H1 (cell line): Measurements from ENCODE around the gene CD84. TPM values are rescaled to one million over a fixed set of nuclear protein-coding genes. Genes with fewer than 3 reads are reported as not detected.

ENCODE experiments used
- ASH2L ChIP-seq: fragments of 200-600, 300-600 bp; sonication (generic); IDR thresholded peaks from one replicate; pipeline ENCODE4 v1.7.1; 2017; ENCODE audit warnings: low read length
- JUN ChIP-seq: IDR thresholded peaks from 2 replicates; pipeline ENCODE4 v1.6.1; 2011; ENCODE audit warnings: low read depth, mild to moderate bottlenecking, improper control_type of control experiment, low read length
- POLR2A ChIP-seq, 2 experiments: IDR thresholded peaks; 1 replicate in 1 of 2; 2 replicates in 1 of 2; pipeline ENCODE4 v1.6.1; 2011; ENCODE audit warnings: low read depth in 2 of 2, low read length in 2 of 2, mild to moderate bottlenecking in 2 of 2; ENCODE audit errors: control extremely low read depth in 1 of 2
- SRF ChIP-seq: IDR thresholded peaks from 2 replicates; pipeline ENCODE4 v1.6.1; 2011; ENCODE audit warnings: mild to moderate bottlenecking, low read depth, low read length, moderate library complexity
- TEAD4 ChIP-seq: IDR thresholded peaks from 2 replicates; pipeline ENCODE4 v1.6.1; 2012; ENCODE audit warnings: low read depth, low read length, inconsistent platforms, mixed read lengths
- polyA plus RNA-seq, 7 experiments: library from polyadenylated mRNA; depleted of rRNA in 3 of 7; stranded (reverse) in 5 of 7; unstranded in 2 of 7; fragments of >200 nt in 5 of 7; fragments of 200-250 nt in 2 of 7; gene quantifications; 1 replicate in 5 of 7; 2 replicates in 1 of 7; 4 replicates in 1 of 7; pipeline versions ENCODE4 v1.2.1 to v1.2.3, GENCODE V29; 2011 to 2013; ENCODE audit warnings: missing spikeins in 2 of 7, mixed read lengths in 2 of 7
- total RNA-seq: library from RNA; stranded (reverse); fragmentation: NEBNext Ultra II Directional; extraction: Animal tissue kit (Norgen Biotek cat#: 25700); gene quantifications from 2 replicates; pipeline ENCODE4 v1.2.1, GENCODE V29; 2021
- TF ChIP-seq, protein P1 (sequence below): fragments of 300-600 bp; sonication (generic); IDR thresholded peaks from 2 replicates; pipeline ENCODE4 v1.7.1; 2012; ENCODE audit warnings: low read length, moderate library complexity, mild to moderate bottlenecking, inconsistent platforms; ENCODE audit not compliant: insufficient replicate concordance

CD84 gene
- total and polyA plus RNA-seq, 2 of the 8 experiments (the other 6 are each of a cell fraction or from before 2014, with no cell fraction given) = not detected

DNA sequence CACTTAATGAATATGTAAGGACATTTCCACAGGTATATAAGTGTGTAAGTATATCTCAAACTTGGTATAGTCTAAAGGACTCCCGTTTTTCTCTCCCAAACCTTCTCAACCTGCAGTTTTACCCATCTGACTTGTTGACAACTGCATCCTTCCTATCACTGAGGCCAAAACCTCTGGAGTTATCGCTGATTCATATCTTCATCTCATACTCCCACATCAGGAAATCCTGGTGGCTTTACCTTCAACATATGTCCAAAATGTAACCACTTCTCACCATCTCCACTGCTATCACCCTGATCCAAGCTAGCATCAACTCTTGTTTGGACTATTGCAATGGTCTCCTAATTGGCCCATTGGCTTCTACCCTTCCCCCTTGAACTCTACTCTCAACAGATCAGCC lies 86.7 kb downstream of the CD84 start (continued):
- TF ChIP-seq, protein P1, sequence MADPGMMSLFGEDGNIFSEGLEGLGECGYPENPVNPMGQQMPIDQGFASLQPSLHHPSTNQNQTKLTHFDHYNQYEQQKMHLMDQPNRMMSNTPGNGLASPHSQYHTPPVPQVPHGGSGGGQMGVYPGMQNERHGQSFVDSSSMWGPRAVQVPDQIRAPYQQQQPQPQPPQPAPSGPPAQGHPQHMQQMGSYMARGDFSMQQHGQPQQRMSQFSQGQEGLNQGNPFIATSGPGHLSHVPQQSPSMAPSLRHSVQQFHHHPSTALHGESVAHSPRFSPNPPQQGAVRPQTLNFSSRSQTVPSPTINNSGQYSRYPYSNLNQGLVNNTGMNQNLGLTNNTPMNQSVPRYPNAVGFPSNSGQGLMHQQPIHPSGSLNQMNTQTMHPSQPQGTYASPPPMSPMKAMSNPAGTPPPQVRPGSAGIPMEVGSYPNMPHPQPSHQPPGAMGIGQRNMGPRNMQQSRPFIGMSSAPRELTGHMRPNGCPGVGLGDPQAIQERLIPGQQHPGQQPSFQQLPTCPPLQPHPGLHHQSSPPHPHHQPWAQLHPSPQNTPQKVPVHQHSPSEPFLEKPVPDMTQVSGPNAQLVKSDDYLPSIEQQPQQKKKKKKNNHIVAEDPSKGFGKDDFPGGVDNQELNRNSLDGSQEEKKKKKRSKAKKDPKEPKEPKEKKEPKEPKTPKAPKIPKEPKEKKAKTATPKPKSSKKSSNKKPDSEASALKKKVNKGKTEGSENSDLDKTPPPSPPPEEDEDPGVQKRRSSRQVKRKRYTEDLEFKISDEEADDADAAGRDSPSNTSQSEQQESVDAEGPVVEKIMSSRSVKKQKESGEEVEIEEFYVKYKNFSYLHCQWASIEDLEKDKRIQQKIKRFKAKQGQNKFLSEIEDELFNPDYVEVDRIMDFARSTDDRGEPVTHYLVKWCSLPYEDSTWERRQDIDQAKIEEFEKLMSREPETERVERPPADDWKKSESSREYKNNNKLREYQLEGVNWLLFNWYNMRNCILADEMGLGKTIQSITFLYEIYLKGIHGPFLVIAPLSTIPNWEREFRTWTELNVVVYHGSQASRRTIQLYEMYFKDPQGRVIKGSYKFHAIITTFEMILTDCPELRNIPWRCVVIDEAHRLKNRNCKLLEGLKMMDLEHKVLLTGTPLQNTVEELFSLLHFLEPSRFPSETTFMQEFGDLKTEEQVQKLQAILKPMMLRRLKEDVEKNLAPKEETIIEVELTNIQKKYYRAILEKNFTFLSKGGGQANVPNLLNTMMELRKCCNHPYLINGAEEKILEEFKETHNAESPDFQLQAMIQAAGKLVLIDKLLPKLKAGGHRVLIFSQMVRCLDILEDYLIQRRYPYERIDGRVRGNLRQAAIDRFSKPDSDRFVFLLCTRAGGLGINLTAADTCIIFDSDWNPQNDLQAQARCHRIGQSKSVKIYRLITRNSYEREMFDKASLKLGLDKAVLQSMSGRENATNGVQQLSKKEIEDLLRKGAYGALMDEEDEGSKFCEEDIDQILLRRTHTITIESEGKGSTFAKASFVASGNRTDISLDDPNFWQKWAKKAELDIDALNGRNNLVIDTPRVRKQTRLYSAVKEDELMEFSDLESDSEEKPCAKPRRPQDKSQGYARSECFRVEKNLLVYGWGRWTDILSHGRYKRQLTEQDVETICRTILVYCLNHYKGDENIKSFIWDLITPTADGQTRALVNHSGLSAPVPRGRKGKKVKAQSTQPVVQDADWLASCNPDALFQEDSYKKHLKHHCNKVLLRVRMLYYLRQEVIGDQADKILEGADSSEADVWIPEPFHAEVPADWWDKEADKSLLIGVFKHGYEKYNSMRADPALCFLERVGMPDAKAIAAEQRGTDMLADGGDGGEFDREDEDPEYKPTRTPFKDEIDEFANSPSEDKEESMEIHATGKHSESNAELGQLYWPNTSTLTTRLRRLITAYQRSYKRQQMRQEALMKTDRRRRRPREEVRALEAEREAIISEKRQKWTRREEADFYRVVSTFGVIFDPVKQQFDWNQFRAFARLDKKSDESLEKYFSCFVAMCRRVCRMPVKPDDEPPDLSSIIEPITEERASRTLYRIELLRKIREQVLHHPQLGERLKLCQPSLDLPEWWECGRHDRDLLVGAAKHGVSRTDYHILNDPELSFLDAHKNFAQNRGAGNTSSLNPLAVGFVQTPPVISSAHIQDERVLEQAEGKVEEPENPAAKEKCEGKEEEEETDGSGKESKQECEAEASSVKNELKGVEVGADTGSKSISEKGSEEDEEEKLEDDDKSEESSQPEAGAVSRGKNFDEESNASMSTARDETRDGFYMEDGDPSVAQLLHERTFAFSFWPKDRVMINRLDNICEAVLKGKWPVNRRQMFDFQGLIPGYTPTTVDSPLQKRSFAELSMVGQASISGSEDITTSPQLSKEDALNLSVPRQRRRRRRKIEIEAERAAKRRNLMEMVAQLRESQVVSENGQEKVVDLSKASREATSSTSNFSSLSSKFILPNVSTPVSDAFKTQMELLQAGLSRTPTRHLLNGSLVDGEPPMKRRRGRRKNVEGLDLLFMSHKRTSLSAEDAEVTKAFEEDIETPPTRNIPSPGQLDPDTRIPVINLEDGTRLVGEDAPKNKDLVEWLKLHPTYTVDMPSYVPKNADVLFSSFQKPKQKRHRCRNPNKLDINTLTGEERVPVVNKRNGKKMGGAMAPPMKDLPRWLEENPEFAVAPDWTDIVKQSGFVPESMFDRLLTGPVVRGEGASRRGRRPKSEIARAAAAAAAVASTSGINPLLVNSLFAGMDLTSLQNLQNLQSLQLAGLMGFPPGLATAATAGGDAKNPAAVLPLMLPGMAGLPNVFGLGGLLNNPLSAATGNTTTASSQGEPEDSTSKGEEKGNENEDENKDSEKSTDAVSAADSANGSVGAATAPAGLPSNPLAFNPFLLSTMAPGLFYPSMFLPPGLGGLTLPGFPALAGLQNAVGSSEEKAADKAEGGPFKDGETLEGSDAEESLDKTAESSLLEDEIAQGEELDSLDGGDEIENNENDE = no peak
- TF ChIP-seq SRF = no peak
- TF ChIP-seq JUN = no peak
- no peak for TF ChIP-seq ASH2L
- TF ChIP-seq TEAD4 = no peak
- no peak for TF ChIP-seq POLR2A (IDR thresholded peaks at IDR 0.05; ENCODE audit: control extremely low read depth in 1 of 2, low read depth in 2 of 2, low read length in 2 of 2)
- TF ChIP-seq, all 59 proteins: peak for 0
